K562 (cell line): ENCODE results near the gene ZC3H11A. TPM values are rescaled to one million over a fixed set of nuclear protein-coding genes. Genes with fewer than 3 reads are reported as not detected.

ENCODE experiments used
- C11orf30 ChIP-seq: fragments of 450-650 bp; IDR thresholded peaks from 2 replicates; pipeline ENCODE4 v1.6.1; 2016; ENCODE audit warnings: low read depth, mild to moderate bottlenecking
- CSDE1 ChIP-seq, 2 experiments: fragments of 450-650 bp; IDR thresholded peaks; 2 replicates each; pipeline ENCODE4 v1.6.1; 2016; ENCODE audit warnings: mild to moderate bottlenecking in 1 of 2
- DIDO1 ChIP-seq: fragments of 450-650 bp; IDR thresholded peaks from 2 replicates; pipeline ENCODE4 v1.6.1; 2016; ENCODE audit warnings: low read depth, missing biosample characterization, missing genetic modification characterization
- E2F3 ChIP-seq: fragments of 250-450 bp; sonication (Bioruptor Pico); IDR thresholded peaks from 2 replicates; pipeline ENCODE4 v1.4.0; 2020; ENCODE audit warnings: mild to moderate bottlenecking
- ELK3 ChIP-seq: fragments of 450-650 bp; formaldehyde crosslinking; IDR thresholded peaks from 2 replicates; pipeline ENCODE4 v1.4.0; 2020; ENCODE audit warnings: mild to moderate bottlenecking
- GTF2E2 ChIP-seq: fragments of 200-800 bp; sonication (Bioruptor generic); IDR thresholded peaks from 2 replicates; pipeline ENCODE4 v1.6.1; 2016; ENCODE audit warnings: missing genetic modification characterization, missing compliant biosample characterization
- MED1 ChIP-seq: sonication (generic); formaldehyde crosslinking; IDR thresholded peaks from 2 replicates; pipeline ENCODE4 v1.8.1; 2023; ENCODE audit warnings: missing genetic modification reagents, borderline replicate concordance
- MTA1 ChIP-seq: fragments of 450-650 bp; IDR thresholded peaks from 2 replicates; pipeline ENCODE4 v1.6.1; 2017; ENCODE audit warnings: borderline replicate concordance
- PCBP2 ChIP-seq: fragments of 200-400 bp; formaldehyde crosslinking; IDR thresholded peaks from 2 replicates; pipeline ENCODE4 v1.6.1; 2018; ENCODE audit warnings: low read length, low read depth, mild to moderate bottlenecking, moderate library complexity; ENCODE audit not compliant: poor library complexity, severe bottlenecking
- PHF21A ChIP-seq: fragments of 450-650 bp; IDR thresholded peaks from 2 replicates; pipeline ENCODE4 v1.6.1; 2017; ENCODE audit warnings: low read depth, borderline replicate concordance
- PPARD ChIP-seq: fragments of 250-450 bp; sonication (Bioruptor Pico); IDR thresholded peaks from 2 replicates; pipeline ENCODE4 v1.8.0; 2022; ENCODE audit warnings: inconsistent platforms, mild to moderate bottlenecking, moderate library complexity
- SAFB ChIP-seq: fragments of 200-400 bp; formaldehyde crosslinking; IDR thresholded peaks from 2 replicates; pipeline ENCODE4 v1.6.1; 2017; ENCODE audit warnings: low read depth, low read length, borderline replicate concordance
- SIX5 ChIP-seq, 2 experiments: IDR thresholded peaks; 2 replicates each; pipeline ENCODE4 v1.6.1; 2011; ENCODE audit warnings: low read length in 2 of 2, borderline replicate concordance in 1 of 2, low read depth in 1 of 2, mild to moderate bottlenecking in 1 of 2, moderate library complexity in 1 of 2; ENCODE audit not compliant: insufficient read depth in 1 of 2
- TFAM ChIP-seq: fragments of 250-450 bp; sonication (Bioruptor Pico); conservative IDR thresholded peaks from 2 replicates; pipeline ENCODE4 v1.5.0; 2021; ENCODE audit warnings: mild to moderate bottlenecking, moderate library complexity
- ZBTB33 ChIP-seq: sonication (generic); formaldehyde crosslinking; IDR thresholded peaks from 2 replicates; pipeline ENCODE4 v1.8.1; 2023; ENCODE audit warnings: mild to moderate bottlenecking, missing genetic modification reagents
- ZBTB8A ChIP-seq: fragments of 450-650 bp; IDR thresholded peaks from 2 replicates; pipeline ENCODE4 v1.6.1; 2018; ENCODE audit warnings: mild to moderate bottlenecking, moderate library complexity; ENCODE audit not compliant: partially characterized antibody
- ZC3H4 ChIP-seq: sonication (generic); formaldehyde crosslinking; IDR thresholded peaks from 2 replicates; pipeline ENCODE4 v1.9.0; 2021; ENCODE audit warnings: missing genetic modification reagents, borderline replicate concordance
- ZFX ChIP-seq: sonication (generic); formaldehyde crosslinking; IDR thresholded peaks from 2 replicates; pipeline ENCODE4 v1.8.0; 2022; ENCODE audit warnings: mild to moderate bottlenecking, missing genetic modification reagents, moderate library complexity
- ZNF217 ChIP-seq: sonication (generic); formaldehyde crosslinking; IDR thresholded peaks from 2 replicates; pipeline ENCODE4 v1.8.0; 2022; ENCODE audit warnings: mild to moderate bottlenecking, missing genetic modification reagents
- ZNF511 ChIP-seq: sonication (generic); formaldehyde crosslinking; IDR thresholded peaks from 2 replicates; pipeline ENCODE4 v1.8.0; 2022; ENCODE audit warnings: mild to moderate bottlenecking, missing genetic modification reagents
- ZNF696 ChIP-seq: fragments of 250-450 bp; sonication (Bioruptor Pico); conservative IDR thresholded peaks from 2 replicates; pipeline ENCODE4 v1.4.0; 2020; ENCODE audit warnings: mild to moderate bottlenecking, moderate library complexity
- ZNF766 ChIP-seq: fragments of 200-800 bp; sonication (Bioruptor generic); conservative IDR thresholded peaks from 2 replicates; pipeline ENCODE4 v1.6.1; 2016; ENCODE audit warnings: missing genetic modification characterization, missing compliant biosample characterization
- polyA plus RNA-seq, 8 experiments: library from polyadenylated mRNA; depleted of rRNA in 4 of 8; stranded (reverse) in 5 of 8; unstranded in 3 of 8; fragments of >200 nt; fragmentation: Nextera tagmentation in 2 of 8; fragmentation: Illumina TruSeq in 1 of 8; extraction: Ambion mirVana in 2 of 8; extraction: Trizol in 1 of 8; gene quantifications; 2 replicates each; pipeline versions ENCODE4 v1.2.1 to v1.2.3, GENCODE V29; 2011 to 2014; ENCODE audit warnings: inconsistent platforms in 1 of 8, missing spikeins in 1 of 8
- total RNA-seq, 7 experiments: library from RNA; depleted of rRNA in 6 of 7; stranded (reverse); fragments of >200 nt in 6 of 7; fragmentation: Illumina TruSeq in 2 of 7; extraction: Trizol in 2 of 7; gene quantifications; 2 replicates each; pipeline versions ENCODE4 v1.2.1 to v1.2.3, GENCODE V29; 2011 to 2021; ENCODE audit warnings: low replicate concordance in 1 of 7

The ZC3H11A gene
- total and polyA plus RNA-seq, 9 of the 15 experiments (the other 6 are each of a cell fraction or from before 2014, with no cell fraction given): 34.2 to 137 (median 102) TPM

GRCh38 chr1:203795441-203796235 is at the start of gene ZC3H11A, which contains the start of gene ZBED6 (continued):
- TF ChIP-seq ZBTB33 (CRISPR knock-in tag): no peak
- no peak for TF ChIP-seq ZBTB8A
- TF ChIP-seq ZNF217 (CRISPR knock-in tag): no peak
- TF ChIP-seq ELK3 (CRISPR knock-in tag): no peak
- peak; percentile 83 for TF ChIP-seq PCBP2
- TF ChIP-seq PHF21A: peak; percentile 54; the same call in 1 of the 2 replicates
- peak; percentile 92 for TF ChIP-seq GTF2E2 (tag)
- no peak; the same call in 1 of the 2 replicates for TF ChIP-seq E2F3 (CRISPR knock-in tag)
- peak; percentile 95 for TF ChIP-seq ZFX (CRISPR knock-in tag)
- no peak for TF ChIP-seq ZC3H4 (CRISPR knock-in tag)
- no peak for TF ChIP-seq PPARD (CRISPR knock-in tag)
- TF ChIP-seq MTA1: peak; percentile 20; the same call in 1 of the 2 replicates
- TF ChIP-seq CSDE1 (IDR thresholded peaks at IDR 0.05): no peak; a peak in 1 of 4 replicates
- TF ChIP-seq ZNF696 (CRISPR knock-in tag): no peak
- TF ChIP-seq SAFB: no peak
- TF ChIP-seq DIDO1: 0 out of 2 replicates have a peak, but pooled peaks have one; percentile 44
- TF ChIP-seq ZNF511 (CRISPR knock-in tag): peak; percentile 76; the same call in 1 of the 2 replicates
- TF ChIP-seq SIX5 (IDR thresholded peaks at IDR 0.05; ENCODE audit: borderline replicate concordance in 1 of 2, insufficient read depth in 1 of 2, low read depth in 1 of 2, low read length in 2 of 2): peak; percentile 88 to 89
- TF ChIP-seq ZNF766: peak; percentile 91
- no peak for TF ChIP-seq C11orf30
- TF ChIP-seq MED1: no peak
- no peak for TF ChIP-seq TFAM (CRISPR knock-in tag)
